MM.1S (cell line): Measurements from ENCODE around the gene LILRB1.

Experiments used
- DNase-seq: peaks from one replicate; pipeline ENCODE4 v3.0.0-alpha.2; 2015
- H2AFZ ChIP-seq: fragments of 300-600 bp; sonication (generic); 2 replicates; pipeline ENCODE4 v1.6.0; 2016; ENCODE audit warnings: antibody characterized with exemption, low read length
- H3F3A ChIP-seq: fragments of 300-600 bp; sonication (generic); 2 replicates; pipeline ENCODE4 v1.6.1; 2016; ENCODE audit warnings: mild to moderate bottlenecking, antibody characterized with exemption, low read length, moderate library complexity, mixed read lengths; ENCODE audit not compliant: insufficient read depth
- H3K27ac ChIP-seq: fragments of 300-600 bp; sonication (generic); 2 replicates; pipeline ENCODE4 v1.5.1; 2016; ENCODE audit warnings: mild to moderate bottlenecking, low read length
- H3K27me3 ChIP-seq: fragments of 300-600 bp; sonication (generic); replicated peaks from 2 replicates; pipeline ENCODE4 v1.6.0; 2016; ENCODE audit warnings: low read length; ENCODE audit not compliant: insufficient read depth
- H3K36me3 ChIP-seq: fragments of 300-600 bp; sonication (generic); replicated peaks from 2 replicates; pipeline ENCODE4 v1.6.1; 2016; ENCODE audit warnings: mild to moderate bottlenecking, low read length, mixed read lengths; ENCODE audit not compliant: insufficient read depth
- H3K4me1 ChIP-seq: fragments of 300-600 bp; sonication (generic); 2 replicates; pipeline ENCODE4 v1.6.1; 2016; ENCODE audit warnings: low read length, mixed read lengths
- H3K4me2 ChIP-seq: fragments of 300-600 bp; sonication (generic); 2 replicates; pipeline ENCODE4 v1.6.0; 2016; ENCODE audit warnings: low read depth, low read length
- H3K4me3 ChIP-seq: fragments of 300-600 bp; sonication (generic); 2 replicates; pipeline ENCODE4 v1.5.1; 2016; ENCODE audit warnings: low read length, mixed read lengths
- H3K79me2 ChIP-seq: fragments of 300-600 bp; sonication (generic); 2 replicates; pipeline ENCODE4 v1.6.1; 2016; ENCODE audit warnings: mixed run types, low read length, mixed read lengths
- H3K9ac ChIP-seq: fragments of 300-600 bp; sonication (generic); 2 replicates; pipeline ENCODE4 v1.6.1; 2016; ENCODE audit warnings: low read length, mixed read lengths
- H3K9me2 ChIP-seq: fragments of 300-600 bp; sonication (generic); replicated peaks from 2 replicates; pipeline ENCODE4 v1.6.1; 2016; ENCODE audit warnings: mild to moderate bottlenecking, low read length, mixed read lengths; ENCODE audit not compliant: insufficient read depth
- H3K9me3 ChIP-seq: fragments of 300-600 bp; sonication (generic); replicated peaks from 2 replicates; pipeline ENCODE4 v1.6.1; 2016; ENCODE audit warnings: mild to moderate bottlenecking, low read length, mixed read lengths; ENCODE audit not compliant: insufficient read depth
- H4K20me1 ChIP-seq: fragments of 300-600 bp; sonication (generic); 2 replicates; pipeline ENCODE4 v1.6.1; 2016; ENCODE audit warnings: mild to moderate bottlenecking, low read length, moderate library complexity, mixed read lengths; ENCODE audit not compliant: insufficient read depth
- CTCF ChIP-seq: fragments of 300-600 bp; sonication (generic); IDR thresholded peaks from 2 replicates; pipeline ENCODE4 v1.5.1; 2016; ENCODE audit warnings: antibody characterized with exemption, low read length, mixed read lengths
- EZH2 ChIP-seq: fragments of 300-600 bp; sonication (generic); optimal IDR thresholded peaks from 2 replicates; pipeline ENCODE3; 2017; ENCODE audit warnings: low read depth, mild to moderate bottlenecking, antibody characterized with exemption, low read length, mixed read lengths
- EZH2phosphoT487 ChIP-seq: fragments of 300-600 bp; sonication (generic); IDR thresholded peaks from 2 replicates; pipeline ENCODE4 v1.6.1; 2018; ENCODE audit warnings: antibody characterized with exemption, low read length

LILRB1 gene

GRCh38 chr19:54606891-54607784 is 23.1 kb upstream of the LILRB1 start:
- Histone ChIP-seq H3K27me3 (peaks cover 93% of the 10 kb centered on the region), H3K4me2 (no peak overlapping the region), H2AFZ (no peak overlapping the region), H3K27ac (no peak overlapping the region), H3K9me2 (no peaks in the 10 kb centered on the region), H3K4me3 (no peak overlapping the region), H3F3A (no peaks in the 10 kb centered on the region), H3K9ac (no peak overlapping the region), H3K36me3 (no peaks in the 10 kb centered on the region), H4K20me1 (no peaks in the 10 kb centered on the region), H3K79me2 (no peaks in the 10 kb centered on the region), H3K4me1 (no peaks in the 10 kb centered on the region), H3K9me3 (no peaks in the 10 kb centered on the region)
- no peak for DNase-seq
- no peak for TF ChIP-seq EZH2
- TF ChIP-seq CTCF = no peak
- TF ChIP-seq EZH2phosphoT487 = no peak

- peaks cover 88% of the 10 kb centered on the region for H3K27me3 ChIP-seq
- no peaks in the 10 kb centered on the region for H3K79me2 ChIP-seq
- no peak overlapping the region for H3K27ac ChIP-seq
- H3K4me3 ChIP-seq = no peak overlapping the region
- H3F3A ChIP-seq = no peaks in the 10 kb centered on the region
- no peaks in the 10 kb centered on the region for H3K36me3 ChIP-seq
- no peaks in the 10 kb centered on the region for H3K9me3 ChIP-seq
- no peak overlapping the region for H3K4me2 ChIP-seq
- H4K20me1 ChIP-seq = no peaks in the 10 kb centered on the region
- no peaks in the 10 kb centered on the region for H3K9me2 ChIP-seq
- no peak overlapping the region for H3K9ac ChIP-seq
- H3K4me1 ChIP-seq = no peaks in the 10 kb centered on the region
- DNase-seq = no peak
- TF ChIP-seq EZH2 = no peak
- no peak for TF ChIP-seq EZH2phosphoT487
- H2AFZ ChIP-seq = no peak overlapping the region
Observed at GRCh38 chr19:54607785-54608150, 22.5 kb upstream of the LILRB1 start.

DNA sequence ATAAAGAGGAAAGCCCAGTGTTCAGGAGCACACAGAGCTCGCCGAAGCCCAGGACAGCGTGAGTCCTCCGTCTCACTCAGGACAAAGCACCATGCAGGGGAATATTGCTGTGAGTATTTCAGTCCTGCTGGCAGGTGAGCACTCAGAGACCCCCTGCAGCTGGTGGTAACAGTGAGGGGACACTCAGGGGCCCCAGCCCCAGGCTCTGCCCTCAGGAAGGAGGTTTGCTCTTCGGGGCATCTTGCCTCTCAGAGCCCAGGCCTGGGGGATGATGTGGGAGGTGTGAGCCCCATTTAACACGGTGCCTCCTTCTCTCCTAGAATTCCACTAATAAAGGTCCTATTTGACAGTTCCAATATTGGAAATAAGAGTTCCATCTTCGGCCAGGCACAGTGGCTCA is 22.1 kb upstream of the LILRB1 start:
- no peak overlapping the region for H3K9ac ChIP-seq
- H3K4me1 ChIP-seq = no peaks in the 10 kb centered on the region
- no peak overlapping the region for H3K4me3 ChIP-seq
- TF ChIP-seq EZH2phosphoT487 (no peak), EZH2 (no peak), CTCF (no peak)
- H3K79me2 ChIP-seq = no peaks in the 10 kb centered on the region
- H3K9me2 ChIP-seq = no peaks in the 10 kb centered on the region
- no peaks in the 10 kb centered on the region for H4K20me1 ChIP-seq
- no peaks in the 10 kb centered on the region for H3K36me3 ChIP-seq
- DNase-seq = no peak
- H2AFZ ChIP-seq = no peak overlapping the region
- H3F3A ChIP-seq = no peaks in the 10 kb centered on the region
- H3K4me2 ChIP-seq = no peak overlapping the region
- H3K27ac ChIP-seq = no peak overlapping the region
- peaks cover 83% of the 10 kb centered on the region for H3K27me3 ChIP-seq
- no peaks in the 10 kb centered on the region for H3K9me3 ChIP-seq

DNA sequence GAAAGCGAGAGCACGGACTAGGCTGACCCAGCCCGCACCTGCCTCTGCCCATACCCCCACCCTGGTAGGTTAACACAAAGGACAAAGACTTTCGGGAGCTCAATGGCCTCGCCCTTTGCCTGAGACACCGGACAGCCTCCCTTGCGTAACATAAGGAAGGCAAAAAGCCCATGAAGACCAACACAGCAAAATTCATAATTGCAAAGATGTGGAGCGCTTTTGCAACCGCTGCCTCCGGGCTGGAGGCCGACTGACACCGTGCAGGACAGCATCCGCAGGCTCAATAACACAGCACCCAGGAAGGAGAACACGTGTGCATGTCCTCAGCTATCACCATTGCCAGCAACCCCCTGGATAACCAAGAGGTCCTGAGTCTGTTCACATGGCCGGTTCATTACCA is 21.5 kb upstream of the LILRB1 start:
- H3K27ac ChIP-seq = no peak overlapping the region
- H3K4me2 ChIP-seq = no peak overlapping the region
- no peak overlapping the region for H3K4me3 ChIP-seq
- H3F3A ChIP-seq = no peaks in the 10 kb centered on the region
- TF ChIP-seq CTCF (no peak), EZH2 (no peak), EZH2phosphoT487 (no peak)
- H3K9me2 ChIP-seq = no peaks in the 10 kb centered on the region
- no peak overlapping the region for H2AFZ ChIP-seq
- no peak overlapping the region for H3K9ac ChIP-seq
- no peaks in the 10 kb centered on the region for H3K79me2 ChIP-seq
- H3K27me3 ChIP-seq = peaks cover 81% of the 10 kb centered on the region
- no peaks in the 10 kb centered on the region for H3K36me3 ChIP-seq
- H3K4me1 ChIP-seq = no peaks in the 10 kb centered on the region
- H3K9me3 ChIP-seq = no peaks in the 10 kb centered on the region
- no peak for DNase-seq
- no peaks in the 10 kb centered on the region for H4K20me1 ChIP-seq
